Suprapubic skin (tissue), 3 donors: ENCODE results near the gene CDK4.

Experiments
- EP300 ChIP-seq: sonication (generic); formaldehyde crosslinking; IDR thresholded peaks from one replicate; pipeline ENCODE4 v1.6.1; 2017; ENCODE audit warnings: antibody characterized with exemption
- POLR2A ChIP-seq, 2 donors: fragments of 450-650 bp; IDR thresholded peaks; one replicate each; pipeline ENCODE4 v1.6.1; 2017; ENCODE audit warnings: antibody characterized with exemption in 2 of 2, mild to moderate bottlenecking in 2 of 2, moderate library complexity in 2 of 2
- TF ChIP-seq, protein P1 (sequence below), 2 donors: fragments of 200-600 bp in 1 of 2; fragments of 450-650 bp in 1 of 2; sonication (generic) in 1 of 2; IDR thresholded peaks; one replicate each; pipeline ENCODE4 v1.5.1; 2016 to 2019; ENCODE audit warnings: antibody characterized with exemption in 2 of 2, mild to moderate bottlenecking in 1 of 2, moderate library complexity in 1 of 2

- no peak for TF ChIP-seq POLR2A (IDR thresholded peaks at IDR 0.05)
- TF ChIP-seq, protein P1, sequence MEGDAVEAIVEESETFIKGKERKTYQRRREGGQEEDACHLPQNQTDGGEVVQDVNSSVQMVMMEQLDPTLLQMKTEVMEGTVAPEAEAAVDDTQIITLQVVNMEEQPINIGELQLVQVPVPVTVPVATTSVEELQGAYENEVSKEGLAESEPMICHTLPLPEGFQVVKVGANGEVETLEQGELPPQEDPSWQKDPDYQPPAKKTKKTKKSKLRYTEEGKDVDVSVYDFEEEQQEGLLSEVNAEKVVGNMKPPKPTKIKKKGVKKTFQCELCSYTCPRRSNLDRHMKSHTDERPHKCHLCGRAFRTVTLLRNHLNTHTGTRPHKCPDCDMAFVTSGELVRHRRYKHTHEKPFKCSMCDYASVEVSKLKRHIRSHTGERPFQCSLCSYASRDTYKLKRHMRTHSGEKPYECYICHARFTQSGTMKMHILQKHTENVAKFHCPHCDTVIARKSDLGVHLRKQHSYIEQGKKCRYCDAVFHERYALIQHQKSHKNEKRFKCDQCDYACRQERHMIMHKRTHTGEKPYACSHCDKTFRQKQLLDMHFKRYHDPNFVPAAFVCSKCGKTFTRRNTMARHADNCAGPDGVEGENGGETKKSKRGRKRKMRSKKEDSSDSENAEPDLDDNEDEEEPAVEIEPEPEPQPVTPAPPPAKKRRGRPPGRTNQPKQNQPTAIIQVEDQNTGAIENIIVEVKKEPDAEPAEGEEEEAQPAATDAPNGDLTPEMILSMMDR (IDR thresholded peaks at IDR 0.05), result no peak
- no peak for TF ChIP-seq EP300
These were observed 44.9 kb upstream of the CDK4 start for GRCh38 chr12:57796996-57797395.
